Peyer's patch (tissue), 4 donors: Measurements from ENCODE around the gene ACIN1.

Experiments
- CTCF ChIP-seq, 6 experiments: fragments of 450-650 bp in 4 of 6; fragments of 200-600 bp in 2 of 6; sonication (generic) in 1 of 6; IDR thresholded peaks; one replicate each; pipeline ENCODE4 v1.5.1; 2017 to 2019; ENCODE audit warnings: antibody characterized with exemption in 6 of 6, mild to moderate bottlenecking in 3 of 6, moderate library complexity in 1 of 6
- POLR2A ChIP-seq, 2 donors: fragments of 450-650 bp; IDR thresholded peaks; one replicate each; pipeline ENCODE4 v1.5.1; 2017; ENCODE audit warnings: antibody characterized with exemption in 2 of 2, mild to moderate bottlenecking in 2 of 2, moderate library complexity in 2 of 2

GRCh38 chr14:23124337-23124954 lies 29.5 kb upstream of the ACIN1 start:
- no peak for TF ChIP-seq POLR2A (IDR thresholded peaks at IDR 0.05)
- no peak for TF ChIP-seq CTCF (IDR thresholded peaks at IDR 0.05)
